Osteoblast (primary cell): ENCODE data around the gene MLPH. TPM values are rescaled to one million over a fixed set of nuclear protein-coding genes. Genes with fewer than 3 reads are reported as not detected.

Source experiments
- DNase-seq: peaks from one replicate; pipeline ENCODE4 v3.0.0; 2011; ENCODE audit warnings: low spot score, mixed read lengths; ENCODE audit not compliant: insufficient read length; ENCODE audit errors: missing footprints
- H2AFZ ChIP-seq: 2 replicates; pipeline ENCODE4 v1.6.0; 2011; ENCODE audit warnings: mild to moderate bottlenecking, low read length
- H3K27ac ChIP-seq: 2 replicates; pipeline ENCODE4 v1.5.1; 2011; ENCODE audit warnings: mild to moderate bottlenecking, low read depth, low read length, moderate library complexity
- H3K27me3 ChIP-seq: 2 replicates; pipeline ENCODE4 v1.6.0; 2012; ENCODE audit warnings: mild to moderate bottlenecking, control low read depth, inconsistent platforms, low read length, moderate library complexity; ENCODE audit not compliant: insufficient read depth
- H3K36me3 ChIP-seq: 2 replicates; pipeline ENCODE4 v1.5.1; 2011; ENCODE audit warnings: mild to moderate bottlenecking, low read length, control low read depth, moderate library complexity; ENCODE audit not compliant: insufficient read depth
- H3K4me1 ChIP-seq: 2 replicates; pipeline ENCODE4 v1.5.1; 2011; ENCODE audit warnings: mild to moderate bottlenecking, low read length, control low read depth, moderate library complexity; ENCODE audit not compliant: insufficient read depth
- H3K4me2 ChIP-seq: 2 replicates; pipeline ENCODE4 v1.6.0; 2011; ENCODE audit warnings: mild to moderate bottlenecking, low read length; ENCODE audit not compliant: insufficient read depth
- H3K4me3 ChIP-seq: fragments of 200-600 bp; sonication (generic); 3 replicates; pipeline ENCODE4 v1.5.1; 2012; ENCODE audit warnings: mild to moderate bottlenecking, low read length, inconsistent platforms; ENCODE audit not compliant: insufficient read depth
- H3K79me2 ChIP-seq: 2 replicates; pipeline ENCODE4 v1.6.0; 2012; ENCODE audit warnings: mild to moderate bottlenecking, low read length, control low read depth, inconsistent platforms; ENCODE audit not compliant: insufficient read depth
- H3K9me3 ChIP-seq: 2 replicates; pipeline ENCODE4 v1.5.1; 2011; ENCODE audit warnings: low read depth, low read length, control low read depth
- H4K20me1 ChIP-seq: 2 replicates; pipeline ENCODE4 v1.6.0; 2012; ENCODE audit warnings: mild to moderate bottlenecking, low read length, control low read depth; ENCODE audit not compliant: insufficient read depth
- total RNA-seq: library from RNA; depleted of rRNA; stranded (reverse); fragments of >200 nt; gene quantifications from 2 replicates; pipeline ENCODE4 v1.2.3, GENCODE V29; 2012
- TF ChIP-seq, protein P1 (sequence below): IDR thresholded peaks from 2 replicates; pipeline ENCODE4 v1.5.1; 2011; ENCODE audit warnings: mild to moderate bottlenecking, low read depth, low read length, moderate library complexity; ENCODE audit errors: extremely low read depth

Gene MLPH
- total RNA-seq, 1 donor, result 25.7 TPM

DNA sequence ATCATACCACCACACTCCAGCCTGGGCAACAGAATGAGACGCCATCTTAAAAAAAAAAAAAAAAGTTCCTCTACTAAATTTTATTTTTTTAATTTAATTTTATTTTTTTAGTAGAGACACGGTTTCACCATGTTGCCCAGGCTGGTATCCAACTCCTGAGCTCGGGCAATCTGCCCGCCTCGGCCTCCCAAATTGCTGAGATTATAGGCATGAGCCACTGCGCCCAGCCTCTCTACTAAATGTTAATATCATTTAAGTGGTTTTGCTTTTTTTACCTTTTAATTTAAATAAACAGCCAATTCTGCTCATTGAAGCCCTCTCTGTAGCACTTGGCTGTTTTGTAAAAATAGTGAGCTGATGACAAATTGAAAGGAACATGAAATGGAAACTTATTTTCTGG, 94.3 kb downstream of the MLPH start:
- TF ChIP-seq, protein P1, sequence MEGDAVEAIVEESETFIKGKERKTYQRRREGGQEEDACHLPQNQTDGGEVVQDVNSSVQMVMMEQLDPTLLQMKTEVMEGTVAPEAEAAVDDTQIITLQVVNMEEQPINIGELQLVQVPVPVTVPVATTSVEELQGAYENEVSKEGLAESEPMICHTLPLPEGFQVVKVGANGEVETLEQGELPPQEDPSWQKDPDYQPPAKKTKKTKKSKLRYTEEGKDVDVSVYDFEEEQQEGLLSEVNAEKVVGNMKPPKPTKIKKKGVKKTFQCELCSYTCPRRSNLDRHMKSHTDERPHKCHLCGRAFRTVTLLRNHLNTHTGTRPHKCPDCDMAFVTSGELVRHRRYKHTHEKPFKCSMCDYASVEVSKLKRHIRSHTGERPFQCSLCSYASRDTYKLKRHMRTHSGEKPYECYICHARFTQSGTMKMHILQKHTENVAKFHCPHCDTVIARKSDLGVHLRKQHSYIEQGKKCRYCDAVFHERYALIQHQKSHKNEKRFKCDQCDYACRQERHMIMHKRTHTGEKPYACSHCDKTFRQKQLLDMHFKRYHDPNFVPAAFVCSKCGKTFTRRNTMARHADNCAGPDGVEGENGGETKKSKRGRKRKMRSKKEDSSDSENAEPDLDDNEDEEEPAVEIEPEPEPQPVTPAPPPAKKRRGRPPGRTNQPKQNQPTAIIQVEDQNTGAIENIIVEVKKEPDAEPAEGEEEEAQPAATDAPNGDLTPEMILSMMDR, result no peak
- Histone ChIP-seq H3K4me2 (peak overlapping the region; percentile 80), H4K20me1 (no peaks in the 10 kb centered on the region), H3K4me3 (peak overlapping the region; percentile 57), H2AFZ (peak overlapping the region; percentile 69), H3K4me1 (peaks cover 4% of the 10 kb centered on the region), H3K9me3 (no peaks in the 10 kb centered on the region), H3K79me2 (no peaks in the 10 kb centered on the region), H3K36me3 (no peaks in the 10 kb centered on the region), H3K27me3 (peaks cover 13% of the 10 kb centered on the region), H3K27ac (no peak overlapping the region)
- no peak for DNase-seq

DNA sequence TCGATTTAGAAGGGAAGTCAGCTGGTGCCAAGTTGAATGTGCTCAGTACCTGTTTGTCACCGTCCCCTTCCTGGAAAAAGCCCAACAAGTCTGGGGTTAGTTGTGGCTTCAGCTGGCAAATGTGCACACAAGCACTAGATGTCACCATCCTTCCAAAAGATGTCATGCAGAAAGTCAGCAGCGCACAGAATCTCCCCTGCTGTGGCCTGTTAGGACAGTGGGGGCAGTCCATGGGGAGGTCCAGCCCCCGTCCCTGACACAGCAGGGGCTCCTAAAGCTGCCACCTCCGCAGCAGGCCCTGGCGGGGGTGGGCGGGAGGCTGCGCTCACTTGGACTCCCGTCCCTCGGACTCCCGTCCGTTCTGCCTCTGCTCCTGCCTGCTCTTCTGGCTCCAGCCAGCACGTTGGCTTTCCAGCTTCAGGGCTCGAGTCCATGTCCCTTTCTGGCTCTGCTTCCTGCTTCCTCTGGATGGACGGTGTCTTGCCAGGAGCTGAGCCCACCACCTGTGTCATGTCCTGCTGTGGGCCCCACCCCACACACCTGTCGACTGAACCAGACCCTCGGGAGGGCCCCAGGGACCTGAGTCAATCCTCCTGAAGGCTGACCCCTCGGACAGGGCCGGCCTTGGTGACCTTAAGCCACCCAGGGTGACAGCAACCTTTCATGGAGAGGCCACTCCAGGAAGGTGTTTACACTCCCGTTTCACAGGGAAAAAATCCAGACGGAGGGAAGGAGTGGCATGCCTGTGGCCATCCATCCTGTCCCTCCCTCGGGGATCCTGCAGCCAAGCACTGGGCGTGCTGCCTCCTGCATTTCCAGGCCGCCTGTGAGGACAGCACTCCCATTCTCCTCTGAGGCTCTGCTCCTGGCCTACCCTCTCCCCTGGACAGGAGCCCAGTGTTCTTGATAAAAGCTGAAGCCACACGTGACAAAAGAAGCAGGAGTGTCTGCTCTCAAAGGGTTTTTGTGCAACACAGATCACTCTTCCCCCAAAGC, 95.0 kb downstream of the MLPH start:
- TF ChIP-seq, protein P1, result peak; percentile 67

DNA sequence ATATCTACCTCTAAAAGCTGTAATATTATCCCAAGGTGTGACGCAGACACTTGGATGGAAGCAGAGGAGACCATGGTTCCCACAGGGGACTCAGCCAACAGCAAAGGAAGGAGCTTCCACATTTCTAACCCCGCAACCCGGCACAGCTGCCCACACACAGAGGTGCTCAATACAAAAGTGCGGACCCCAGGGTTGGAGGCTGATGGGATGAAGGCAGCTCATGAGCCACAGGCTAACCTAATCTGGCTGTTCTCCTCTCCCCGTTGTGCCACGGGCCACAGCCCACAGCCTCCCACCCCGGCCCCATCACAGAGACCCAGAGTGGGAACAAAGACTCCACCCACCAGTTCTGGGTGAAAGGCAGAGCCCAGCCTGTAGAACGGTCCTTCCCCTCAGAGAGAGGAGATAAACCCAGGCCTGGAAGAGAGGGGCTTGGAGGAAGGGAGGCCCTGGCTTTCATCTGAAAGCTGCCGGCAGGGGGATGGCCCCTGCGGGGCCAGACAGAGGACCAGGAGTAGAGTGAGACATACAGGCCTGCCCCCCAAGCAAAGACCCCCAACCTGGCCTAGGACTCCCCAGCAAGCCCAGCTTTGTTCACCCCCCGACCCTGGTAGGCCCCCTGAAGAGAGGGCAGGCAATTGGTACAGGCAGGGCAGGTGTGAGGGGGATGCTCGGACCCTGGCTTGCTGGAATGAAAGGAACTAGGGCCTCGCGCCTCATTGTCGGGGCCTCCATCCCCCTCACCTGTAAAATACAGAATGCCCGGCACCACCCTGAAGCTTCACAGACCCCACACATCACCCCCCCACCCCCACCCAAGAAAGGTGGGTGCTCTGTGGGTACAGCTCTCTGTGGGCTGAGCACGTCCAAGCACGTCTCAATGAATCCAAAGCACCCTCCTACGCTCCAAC, 96.6 kb downstream of the MLPH start:
- DNase-seq, result peak; percentile 57
- Histone ChIP-seq H3K4me3 (no peak overlapping the region), H3K4me2 (no peak overlapping the region), H3K9me3 (no peaks in the 10 kb centered on the region), H3K36me3 (no peaks in the 10 kb centered on the region), H3K79me2 (no peaks in the 10 kb centered on the region), H3K27ac (no peak overlapping the region), H3K4me1 (peaks cover 4% of the 10 kb centered on the region), H3K27me3 (peaks cover 21% of the 10 kb centered on the region), H2AFZ (no peak overlapping the region), H4K20me1 (no peaks in the 10 kb centered on the region)
- TF ChIP-seq, protein P1, result no peak

More for the DNA sequence above, 95.0 kb downstream of the MLPH start:
- Histone ChIP-seq H3K27me3 (peaks cover 13% of the 10 kb centered on the region), H3K79me2 (no peaks in the 10 kb centered on the region), H4K20me1 (no peaks in the 10 kb centered on the region), H3K4me2 (peak overlapping the region; percentile 80), H3K36me3 (no peaks in the 10 kb centered on the region), H3K4me3 (peak overlapping the region; percentile 57), H3K9me3 (no peaks in the 10 kb centered on the region), H2AFZ (peak overlapping the region; percentile 69), H3K27ac (no peak overlapping the region), H3K4me1 (peaks cover 4% of the 10 kb centered on the region)
- DNase-seq, result peak; percentile 91
